Neural cell (in vitro differentiated cells): ENCODE data around the gene EYA4. TPM values are rescaled to one million over a fixed set of nuclear protein-coding genes. Genes with fewer than 3 reads are reported as not detected.

Experiments
- H2AFZ ChIP-seq: fragments of 200-600, 300-800 bp; sonication (generic), shearing (Covaris generic); 2 replicates; pipeline ENCODE4 v1.6.0; 2014; ENCODE audit warnings: low read depth, mild to moderate bottlenecking, antibody characterized with exemption, low read length, moderate library complexity
- H3F3A ChIP-seq: fragments of 200-600 bp; shearing (Covaris generic); 2 replicates; pipeline ENCODE4 v1.6.1; 2016; ENCODE audit warnings: mild to moderate bottlenecking, moderate library complexity, mixed read lengths, antibody characterized with exemption, low read length; ENCODE audit not compliant: insufficient read depth, poor library complexity, severe bottlenecking
- H3K27ac ChIP-seq: fragments of 200-600, 300-800 bp; sonication (generic), shearing (Covaris generic); 2 replicates; pipeline ENCODE4 v1.5.1; 2014; ENCODE audit warnings: mild to moderate bottlenecking, low read length, moderate library complexity
- H3K27me3 ChIP-seq: fragments of 300-800, 200-600 bp; sonication (generic), shearing (Covaris generic); 2 replicates; pipeline ENCODE4 v1.6.0; 2014; ENCODE audit warnings: mild to moderate bottlenecking, low read depth, low read length, moderate library complexity; ENCODE audit not compliant: insufficient read depth
- H3K36me3 ChIP-seq: fragments of 300-800, 200-600 bp; sonication (generic), shearing (Covaris generic); 2 replicates; pipeline ENCODE4 v1.5.1; 2014; ENCODE audit warnings: mild to moderate bottlenecking, antibody characterized with exemption, low read length, moderate library complexity; ENCODE audit not compliant: insufficient read depth
- H3K4me2 ChIP-seq: fragments of 300-800, 200-600 bp; sonication (generic), shearing (Covaris generic); 2 replicates; pipeline ENCODE4 v1.6.0; 2014; ENCODE audit warnings: mild to moderate bottlenecking, low read length
- H3K4me3 ChIP-seq: fragments of 300-800, 200-600 bp; sonication (generic), shearing (Covaris generic); 2 replicates; pipeline ENCODE4 v1.5.1; 2014; ENCODE audit warnings: mild to moderate bottlenecking, low read length, moderate library complexity
- H3K79me2 ChIP-seq: fragments of 200-600 bp; shearing (Covaris generic); replicated peaks from 2 replicates; pipeline ENCODE4 v1.6.0; 2014; ENCODE audit warnings: mild to moderate bottlenecking, low read length, moderate library complexity; ENCODE audit not compliant: insufficient read depth
- H3K9ac ChIP-seq: fragments of 300-800, 200-600 bp; sonication (generic), shearing (Covaris generic); 2 replicates; pipeline ENCODE4 v1.6.1; 2016; ENCODE audit warnings: mild to moderate bottlenecking, low read length, mixed read lengths
- H3K9me2 ChIP-seq: fragments of 200-600 bp; shearing (Covaris generic); 2 replicates; pipeline ENCODE4 v1.6.1; 2016; ENCODE audit warnings: mild to moderate bottlenecking, low read length, mixed read lengths; ENCODE audit not compliant: insufficient read depth
- H3K9me3 ChIP-seq: fragments of 200-600, 300-800 bp; sonication (generic), shearing (Covaris generic); 2 replicates; pipeline ENCODE4 v1.6.1; 2016; ENCODE audit warnings: mild to moderate bottlenecking, mixed run types, low read length, moderate library complexity, mixed read lengths
- H4K20me1 ChIP-seq: fragments of 200-600 bp; shearing (Covaris generic); 2 replicates; pipeline ENCODE4 v1.6.1; 2016; ENCODE audit warnings: mild to moderate bottlenecking, mixed run types; ENCODE audit not compliant: insufficient read depth
- EP300 ChIP-seq: fragments of 450-650 bp; conservative IDR thresholded peaks from 2 replicates; pipeline ENCODE4 v1.6.1; 2014; ENCODE audit warnings: antibody characterized with exemption, mild to moderate bottlenecking, moderate library complexity; ENCODE audit not compliant: poor library complexity, severe bottlenecking
- EZH2 ChIP-seq: fragments of 200-600, 300-800 bp; shearing (Covaris generic), sonication (generic); IDR thresholded peaks from 2 replicates; pipeline ENCODE4 v1.6.1; 2014; ENCODE audit warnings: antibody characterized with exemption, low read length, borderline replicate concordance, mild to moderate bottlenecking; ENCODE audit not compliant: insufficient read depth, poor library complexity, severe bottlenecking
- MXI1 ChIP-seq: fragments of 450-650 bp; conservative IDR thresholded peaks from 2 replicates; pipeline ENCODE4 v1.6.1; 2014; ENCODE audit warnings: antibody characterized with exemption, mild to moderate bottlenecking; ENCODE audit not compliant: poor library complexity, severe bottlenecking
- POLR2AphosphoS5 ChIP-seq: IDR thresholded peaks from 2 replicates; pipeline ENCODE4 v1.6.1; 2012
- RAD21 ChIP-seq: fragments of 450-650 bp; conservative IDR thresholded peaks from 2 replicates; pipeline ENCODE4 v1.6.1; 2014; ENCODE audit warnings: antibody characterized with exemption, mild to moderate bottlenecking, moderate library complexity
- SMC3 ChIP-seq: fragments of 450-650 bp; conservative IDR thresholded peaks from 2 replicates; pipeline ENCODE4 v1.6.1; 2014; ENCODE audit warnings: antibody characterized with exemption, mild to moderate bottlenecking, moderate library complexity; ENCODE audit not compliant: poor library complexity
- TAF1 ChIP-seq: IDR thresholded peaks from 2 replicates; pipeline ENCODE4 v1.6.1; 2012; ENCODE audit warnings: low read depth
- polyA plus RNA-seq: library from polyadenylated mRNA; depleted of rRNA; stranded (reverse); fragments of >200 nt; gene quantifications from 2 replicates; pipeline ENCODE4 v1.2.3, GENCODE V29; 2014
- TF ChIP-seq, protein P1 (sequence below): fragments of 450-650 bp; IDR thresholded peaks from 2 replicates; pipeline ENCODE4 v1.5.1; 2014; ENCODE audit warnings: antibody characterized with exemption, mild to moderate bottlenecking, moderate library complexity; ENCODE audit not compliant: poor library complexity, severe bottlenecking
- TF ChIP-seq, protein P2 (sequence below): IDR thresholded peaks from 2 replicates; pipeline ENCODE4 v1.6.1; 2012; ENCODE audit warnings: borderline replicate concordance

The EYA4 gene
- polyA plus RNA-seq, 1 donor from 2014 or later = 2.6 TPM

DNA sequence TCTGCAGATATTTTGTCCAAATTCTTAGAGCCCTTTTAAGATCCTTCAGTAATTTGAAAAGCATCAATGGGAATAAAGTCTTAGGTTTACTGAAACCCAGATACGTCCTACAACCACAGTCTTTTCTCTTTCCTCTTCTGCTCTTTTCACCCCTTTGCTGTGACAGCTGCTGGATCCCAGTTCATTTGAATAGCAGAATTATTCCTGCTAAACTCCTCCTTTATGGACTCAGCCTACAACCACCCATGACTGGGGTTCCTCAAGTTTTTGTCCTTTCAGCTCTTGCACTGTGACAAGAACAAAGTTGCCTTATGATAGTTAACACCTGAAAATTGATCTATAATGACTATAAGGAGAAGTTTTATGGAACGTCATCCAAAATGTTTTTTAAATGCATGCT lies 237.5 kb downstream of the EYA4 start:
- Histone ChIP-seq H3K9me3 (no peaks in the 10 kb centered on the region), H3K4me2 (no peak overlapping the region), H2AFZ (no peak overlapping the region), H3K4me3 (no peak overlapping the region), H3K9me2 (no peaks in the 10 kb centered on the region), H4K20me1 (no peaks in the 10 kb centered on the region), H3K9ac (no peak overlapping the region), H3K36me3 (no peaks in the 10 kb centered on the region), H3K27ac (no peak overlapping the region), H3K79me2 (no peaks in the 10 kb centered on the region), H3F3A (no peaks in the 10 kb centered on the region), H3K27me3 (no peaks in the 10 kb centered on the region)
- TF ChIP-seq EZH2 = no peak
- no peak for TF ChIP-seq MXI1
- TF ChIP-seq EP300 = no peak
- TF ChIP-seq, protein P1, sequence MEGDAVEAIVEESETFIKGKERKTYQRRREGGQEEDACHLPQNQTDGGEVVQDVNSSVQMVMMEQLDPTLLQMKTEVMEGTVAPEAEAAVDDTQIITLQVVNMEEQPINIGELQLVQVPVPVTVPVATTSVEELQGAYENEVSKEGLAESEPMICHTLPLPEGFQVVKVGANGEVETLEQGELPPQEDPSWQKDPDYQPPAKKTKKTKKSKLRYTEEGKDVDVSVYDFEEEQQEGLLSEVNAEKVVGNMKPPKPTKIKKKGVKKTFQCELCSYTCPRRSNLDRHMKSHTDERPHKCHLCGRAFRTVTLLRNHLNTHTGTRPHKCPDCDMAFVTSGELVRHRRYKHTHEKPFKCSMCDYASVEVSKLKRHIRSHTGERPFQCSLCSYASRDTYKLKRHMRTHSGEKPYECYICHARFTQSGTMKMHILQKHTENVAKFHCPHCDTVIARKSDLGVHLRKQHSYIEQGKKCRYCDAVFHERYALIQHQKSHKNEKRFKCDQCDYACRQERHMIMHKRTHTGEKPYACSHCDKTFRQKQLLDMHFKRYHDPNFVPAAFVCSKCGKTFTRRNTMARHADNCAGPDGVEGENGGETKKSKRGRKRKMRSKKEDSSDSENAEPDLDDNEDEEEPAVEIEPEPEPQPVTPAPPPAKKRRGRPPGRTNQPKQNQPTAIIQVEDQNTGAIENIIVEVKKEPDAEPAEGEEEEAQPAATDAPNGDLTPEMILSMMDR = no peak
- no peak for TF ChIP-seq RAD21
- TF ChIP-seq, protein P2, sequence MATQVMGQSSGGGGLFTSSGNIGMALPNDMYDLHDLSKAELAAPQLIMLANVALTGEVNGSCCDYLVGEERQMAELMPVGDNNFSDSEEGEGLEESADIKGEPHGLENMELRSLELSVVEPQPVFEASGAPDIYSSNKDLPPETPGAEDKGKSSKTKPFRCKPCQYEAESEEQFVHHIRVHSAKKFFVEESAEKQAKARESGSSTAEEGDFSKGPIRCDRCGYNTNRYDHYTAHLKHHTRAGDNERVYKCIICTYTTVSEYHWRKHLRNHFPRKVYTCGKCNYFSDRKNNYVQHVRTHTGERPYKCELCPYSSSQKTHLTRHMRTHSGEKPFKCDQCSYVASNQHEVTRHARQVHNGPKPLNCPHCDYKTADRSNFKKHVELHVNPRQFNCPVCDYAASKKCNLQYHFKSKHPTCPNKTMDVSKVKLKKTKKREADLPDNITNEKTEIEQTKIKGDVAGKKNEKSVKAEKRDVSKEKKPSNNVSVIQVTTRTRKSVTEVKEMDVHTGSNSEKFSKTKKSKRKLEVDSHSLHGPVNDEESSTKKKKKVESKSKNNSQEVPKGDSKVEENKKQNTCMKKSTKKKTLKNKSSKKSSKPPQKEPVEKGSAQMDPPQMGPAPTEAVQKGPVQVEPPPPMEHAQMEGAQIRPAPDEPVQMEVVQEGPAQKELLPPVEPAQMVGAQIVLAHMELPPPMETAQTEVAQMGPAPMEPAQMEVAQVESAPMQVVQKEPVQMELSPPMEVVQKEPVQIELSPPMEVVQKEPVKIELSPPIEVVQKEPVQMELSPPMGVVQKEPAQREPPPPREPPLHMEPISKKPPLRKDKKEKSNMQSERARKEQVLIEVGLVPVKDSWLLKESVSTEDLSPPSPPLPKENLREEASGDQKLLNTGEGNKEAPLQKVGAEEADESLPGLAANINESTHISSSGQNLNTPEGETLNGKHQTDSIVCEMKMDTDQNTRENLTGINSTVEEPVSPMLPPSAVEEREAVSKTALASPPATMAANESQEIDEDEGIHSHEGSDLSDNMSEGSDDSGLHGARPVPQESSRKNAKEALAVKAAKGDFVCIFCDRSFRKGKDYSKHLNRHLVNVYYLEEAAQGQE = no peak
- no peak for TF ChIP-seq TAF1
- TF ChIP-seq POLR2AphosphoS5 = no peak
- no peak for TF ChIP-seq SMC3

DNA sequence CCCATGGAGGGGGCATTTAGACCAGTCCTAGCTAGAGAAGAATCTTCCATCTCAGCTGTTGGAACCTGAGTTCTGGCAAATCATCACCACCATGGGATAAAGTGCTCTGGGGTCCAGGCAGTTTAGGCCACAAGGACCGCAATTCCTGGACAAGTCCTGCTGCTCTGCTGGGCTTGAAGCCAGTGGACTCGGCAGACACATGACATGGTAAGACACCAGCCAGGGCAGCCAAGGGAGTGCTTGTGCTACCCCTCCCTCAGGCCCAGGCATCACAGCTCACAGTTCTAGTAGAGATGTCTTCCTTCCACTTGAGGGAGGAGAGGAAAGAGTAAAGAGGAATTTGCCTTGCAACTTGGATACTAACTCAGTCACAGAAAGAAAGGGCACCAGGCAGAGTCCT lies 246.0 kb downstream of the EYA4 start:
- Histone ChIP-seq H3K27ac (no peak overlapping the region), H3K9me3 (no peaks in the 10 kb centered on the region), H4K20me1 (no peaks in the 10 kb centered on the region), H3K79me2 (no peaks in the 10 kb centered on the region), H3K4me3 (no peak overlapping the region), H3F3A (no peaks in the 10 kb centered on the region), H3K27me3 (no peaks in the 10 kb centered on the region), H2AFZ (no peak overlapping the region), H3K9me2 (no peaks in the 10 kb centered on the region), H3K9ac (no peak overlapping the region), H3K36me3 (no peaks in the 10 kb centered on the region), H3K4me2 (no peak overlapping the region)
- TF ChIP-seq, protein P2 = no peak
- no peak for TF ChIP-seq EP300
- TF ChIP-seq SMC3 = no peak
- TF ChIP-seq, protein P1 = no peak
- no peak for TF ChIP-seq RAD21
- TF ChIP-seq EZH2 = no peak
- no peak for TF ChIP-seq MXI1
- no peak for TF ChIP-seq TAF1
- TF ChIP-seq POLR2AphosphoS5 = no peak
